ENCODE results near the gene DHRS9. TPM values are rescaled to one million over a fixed set of nuclear protein-coding genes. Genes with fewer than 3 reads are reported as not detected.

Gene DHRS9
- total and polyA plus RNA-seq, 2 of the 4 experiments (the other 2 are of a cell fraction) = not detected

DNA sequence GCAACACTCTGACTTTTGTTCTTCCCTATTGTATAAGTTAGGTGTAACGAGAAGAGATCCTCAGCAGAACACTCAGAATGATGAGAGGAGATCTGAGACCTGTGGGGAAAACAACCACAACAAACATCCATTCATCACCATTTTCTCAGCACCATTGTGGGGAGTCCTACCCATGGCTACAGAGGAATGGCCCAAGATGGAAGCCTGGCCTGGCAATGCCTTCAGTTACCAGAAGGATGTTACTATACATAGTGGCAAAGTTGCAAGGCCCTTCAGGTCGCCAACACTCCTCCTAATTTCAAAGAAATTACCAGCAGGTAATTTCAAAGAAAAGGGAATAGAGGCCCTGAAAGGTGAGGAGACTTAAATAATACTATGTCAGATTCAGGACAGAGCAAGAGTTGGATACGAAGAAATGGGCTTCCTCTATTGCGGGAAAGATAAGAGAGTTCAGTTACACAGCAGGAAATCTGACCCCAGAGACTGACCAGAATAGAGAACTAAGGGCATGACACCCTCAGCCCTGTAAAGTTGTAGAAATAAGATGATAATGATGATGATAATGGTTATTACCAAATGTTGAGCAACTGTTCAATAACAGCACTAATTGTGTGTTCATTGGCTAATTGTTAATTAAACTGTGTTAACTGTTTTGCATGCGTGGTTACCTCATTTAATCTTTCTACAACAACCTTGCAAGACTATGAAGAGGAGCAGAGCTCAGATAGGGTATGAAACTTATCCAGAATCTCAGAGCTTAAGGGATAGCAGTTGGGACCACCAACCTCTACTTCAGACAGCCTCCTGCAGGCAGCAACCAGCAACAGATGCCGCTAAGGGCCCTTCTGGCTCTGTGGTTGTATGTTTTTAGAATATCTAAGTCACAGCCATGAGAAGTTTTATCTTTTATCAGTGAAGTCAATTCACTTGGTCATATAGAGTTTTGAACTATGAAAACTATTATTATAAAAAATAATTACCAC is 37.5 kb downstream of the DHRS9 start:
- H2BK15ac ChIP-seq (ENCODE audit: low read depth, low read length) = no peak overlapping the region
- DNase-seq (no peak), ATAC-seq (ENCODE audit: low read depth) (no peak)
- no peak overlapping the region for H3K14ac ChIP-seq (replicated peaks; ENCODE audit: low read depth, low read length)
- no peak overlapping the region for H4K5ac ChIP-seq (ENCODE audit: low read depth, low read length)
- intact Hi-C loops (cut with micrococcal nuclease) (no loop called here), dilution Hi-C loops (cut with HindIII; ENCODE audit: low sequenced_read_pairs, unreplicated experiment) (no loop called here), in situ Hi-C loops (cut with MboI; ENCODE audit: low sequenced_read_pairs) (no loop called here)
- H3K4me1 ChIP-seq (ENCODE audit: control insufficient read depth, insufficient read depth, low read length) = no peaks in the 10 kb centered on the region
- H3K18ac ChIP-seq (ENCODE audit: low read depth, low read length) = no peak overlapping the region
- H3K27me3 ChIP-seq (ENCODE audit: control insufficient read depth, insufficient read depth, low read length) = no peaks in the 10 kb centered on the region
- H3K4ac ChIP-seq (ENCODE audit: low read depth, low read length) = no peak overlapping the region
- H2AK5ac ChIP-seq (ENCODE audit: low read depth, low read length) = no peak overlapping the region
- ChIA-PET CTCF (no interaction called here), POLR2A (ENCODE audit: unreplicated experiment) (no interaction called here)
- no peak overlapping the region for H2AK9ac ChIP-seq (replicated peaks; ENCODE audit: low read depth, low read length, poor library complexity)
- H3K36me3 ChIP-seq (ENCODE audit: control insufficient read depth, insufficient read depth, low read length) = no peaks in the 10 kb centered on the region
- no peak overlapping the region for H3K4me3 ChIP-seq (ENCODE audit: insufficient read depth, low read depth, low read length)
- no peak overlapping the region for H3K9ac ChIP-seq (ENCODE audit: low read depth, low read length)
- no peak overlapping the region for H2BK5ac ChIP-seq (ENCODE audit: low read depth, low read length, poor library complexity, severe bottlenecking)
- H4K20me1 ChIP-seq (ENCODE audit: insufficient read depth, low read length) = no peaks in the 10 kb centered on the region
- H3K9me3 ChIP-seq (ENCODE audit: control insufficient read depth, insufficient read depth, low read length) = no peaks in the 10 kb centered on the region
- H3K9me1 ChIP-seq (ENCODE audit: insufficient read depth, low read length) = no peaks in the 10 kb centered on the region
- H3K56ac ChIP-seq (ENCODE audit: extremely low read depth, insufficient read depth, low read length) = no peak overlapping the region
- no peak overlapping the region for H2AFZ ChIP-seq (replicated peaks; ENCODE audit: low read length, poor library complexity)
- no peak overlapping the region for H2BK20ac ChIP-seq (ENCODE audit: low read depth, low read length)
- H3K23ac ChIP-seq (ENCODE audit: low read depth, low read length) = no peak overlapping the region
- H4K8ac ChIP-seq (ENCODE audit: low read depth in 2 of 2, low read length in 2 of 2) = no peak overlapping the region
- no peak overlapping the region for H3K27ac ChIP-seq (ENCODE audit: insufficient read depth, low read length)
- no TSS peak for BruUV-seq (replicated peaks)
- no peak overlapping the region for H2BK120ac ChIP-seq (ENCODE audit: low read depth, low read length)
- no CpG with 5 or more reads among the region's 6 CpGs for WGBS, 2 experiments (ENCODE audit: extremely low coverage in 2 of 2, insufficient read length in 1 of 2)
- H3K79me1 ChIP-seq (ENCODE audit: low read depth in 1 of 2, low read length in 2 of 2) = no peaks in the 10 kb centered on the region
- H3K4me2 ChIP-seq (ENCODE audit: low read depth, low read length) = no peak overlapping the region
- H4K91ac ChIP-seq (ENCODE audit: insufficient read depth, low read depth, low read length) = no peak overlapping the region
- TF ChIP-seq, protein P1, sequence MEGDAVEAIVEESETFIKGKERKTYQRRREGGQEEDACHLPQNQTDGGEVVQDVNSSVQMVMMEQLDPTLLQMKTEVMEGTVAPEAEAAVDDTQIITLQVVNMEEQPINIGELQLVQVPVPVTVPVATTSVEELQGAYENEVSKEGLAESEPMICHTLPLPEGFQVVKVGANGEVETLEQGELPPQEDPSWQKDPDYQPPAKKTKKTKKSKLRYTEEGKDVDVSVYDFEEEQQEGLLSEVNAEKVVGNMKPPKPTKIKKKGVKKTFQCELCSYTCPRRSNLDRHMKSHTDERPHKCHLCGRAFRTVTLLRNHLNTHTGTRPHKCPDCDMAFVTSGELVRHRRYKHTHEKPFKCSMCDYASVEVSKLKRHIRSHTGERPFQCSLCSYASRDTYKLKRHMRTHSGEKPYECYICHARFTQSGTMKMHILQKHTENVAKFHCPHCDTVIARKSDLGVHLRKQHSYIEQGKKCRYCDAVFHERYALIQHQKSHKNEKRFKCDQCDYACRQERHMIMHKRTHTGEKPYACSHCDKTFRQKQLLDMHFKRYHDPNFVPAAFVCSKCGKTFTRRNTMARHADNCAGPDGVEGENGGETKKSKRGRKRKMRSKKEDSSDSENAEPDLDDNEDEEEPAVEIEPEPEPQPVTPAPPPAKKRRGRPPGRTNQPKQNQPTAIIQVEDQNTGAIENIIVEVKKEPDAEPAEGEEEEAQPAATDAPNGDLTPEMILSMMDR (conservative IDR thresholded peaks at IDR 0.05; ENCODE audit: low read depth, low read length) = no peak
- no peak for TF ChIP-seq NFE2L2 (IDR thresholded peaks at IDR 0.05; ENCODE audit: low read depth, low read length)
- TF ChIP-seq MAFK (IDR thresholded peaks at IDR 0.05; ENCODE audit: low read depth, low read length) = no peak
- TF ChIP-seq, protein P2, sequence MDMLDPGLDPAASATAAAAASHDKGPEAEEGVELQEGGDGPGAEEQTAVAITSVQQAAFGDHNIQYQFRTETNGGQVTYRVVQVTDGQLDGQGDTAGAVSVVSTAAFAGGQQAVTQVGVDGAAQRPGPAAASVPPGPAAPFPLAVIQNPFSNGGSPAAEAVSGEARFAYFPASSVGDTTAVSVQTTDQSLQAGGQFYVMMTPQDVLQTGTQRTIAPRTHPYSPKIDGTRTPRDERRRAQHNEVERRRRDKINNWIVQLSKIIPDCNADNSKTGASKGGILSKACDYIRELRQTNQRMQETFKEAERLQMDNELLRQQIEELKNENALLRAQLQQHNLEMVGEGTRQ (IDR thresholded peaks at IDR 0.05; ENCODE audit: low read depth, low read length) = no peak
- TF ChIP-seq, protein P3, sequence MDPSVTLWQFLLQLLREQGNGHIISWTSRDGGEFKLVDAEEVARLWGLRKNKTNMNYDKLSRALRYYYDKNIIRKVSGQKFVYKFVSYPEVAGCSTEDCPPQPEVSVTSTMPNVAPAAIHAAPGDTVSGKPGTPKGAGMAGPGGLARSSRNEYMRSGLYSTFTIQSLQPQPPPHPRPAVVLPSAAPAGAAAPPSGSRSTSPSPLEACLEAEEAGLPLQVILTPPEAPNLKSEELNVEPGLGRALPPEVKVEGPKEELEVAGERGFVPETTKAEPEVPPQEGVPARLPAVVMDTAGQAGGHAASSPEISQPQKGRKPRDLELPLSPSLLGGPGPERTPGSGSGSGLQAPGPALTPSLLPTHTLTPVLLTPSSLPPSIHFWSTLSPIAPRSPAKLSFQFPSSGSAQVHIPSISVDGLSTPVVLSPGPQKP (IDR thresholded peaks at IDR 0.05; ENCODE audit: borderline replicate concordance, low read depth, low read length) = no peak
- TF ChIP-seq RFX5 (IDR thresholded peaks at IDR 0.05; ENCODE audit: low read depth, low read length) = no peak
- no peak for TF ChIP-seq MAZ (IDR thresholded peaks at IDR 0.05; ENCODE audit: borderline replicate concordance, low read depth, low read length)
- no peak for TF ChIP-seq CEBPB (IDR thresholded peaks at IDR 0.05; ENCODE audit: low read depth, low read length)
- TF ChIP-seq MXI1 (IDR thresholded peaks at IDR 0.05; ENCODE audit: borderline replicate concordance, low read depth, low read length) = no peak
- no peak for TF ChIP-seq POLR2A (IDR thresholded peaks at IDR 0.05; ENCODE audit: low read depth, low read length)
- no peak for TF ChIP-seq CHD1 (IDR thresholded peaks at IDR 0.05; ENCODE audit: low read depth, low read length)
- no peak for TF ChIP-seq RAD21 (IDR thresholded peaks at IDR 0.05; ENCODE audit: low read length)
- TF ChIP-seq FOS (IDR thresholded peaks at IDR 0.05; ENCODE audit: low read depth, low read length) = no peak
- TF ChIP-seq BHLHE40 (IDR thresholded peaks at IDR 0.05; ENCODE audit: low read depth, low read length) = no peak
- no peak for TF ChIP-seq SMC3 (IDR thresholded peaks at IDR 0.05; ENCODE audit: low read depth, low read length)
